ENCODE results near the gene VAPB.

VAPB gene

DNA sequence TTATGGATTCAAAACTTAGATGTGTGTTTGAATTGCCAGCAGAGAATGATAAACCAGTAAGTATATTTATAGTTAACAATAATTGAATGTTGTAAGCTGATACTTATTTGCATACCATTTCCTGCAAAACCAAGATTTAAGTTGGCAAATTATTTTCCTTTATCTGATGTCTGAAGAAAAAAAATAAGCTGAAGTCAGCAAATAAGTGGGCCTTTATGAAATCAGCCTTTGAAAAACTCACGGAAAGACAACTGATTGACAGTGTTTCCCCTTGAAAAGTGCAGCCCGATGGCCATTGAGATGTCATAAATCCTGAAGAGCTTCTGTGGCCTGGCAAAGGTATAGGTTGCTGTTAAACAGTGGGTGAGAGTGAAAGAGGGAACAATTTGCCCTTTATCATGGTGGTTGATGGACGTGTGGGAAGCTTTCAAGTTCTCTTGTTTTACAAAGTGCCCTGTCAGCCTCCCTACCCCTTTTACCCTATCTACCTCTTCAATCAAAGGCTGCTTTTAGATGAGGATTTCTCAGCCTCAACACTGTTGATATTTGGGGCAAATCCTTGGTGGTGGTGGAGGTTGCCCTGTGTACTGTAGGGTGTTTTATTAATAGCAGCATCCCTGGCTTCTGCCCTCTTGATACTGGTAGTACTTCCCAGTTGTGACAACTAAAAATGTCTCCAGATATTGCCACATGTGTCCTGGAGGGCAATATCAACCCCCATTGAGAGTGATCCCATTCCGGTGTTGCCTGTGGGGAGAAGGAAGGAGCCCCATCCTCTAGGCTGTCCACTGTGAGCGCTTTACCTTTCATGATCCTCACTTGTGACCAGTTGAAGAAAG, 50.2 kb downstream of the VAPB start:
- DNase-seq, result no peak

DNA sequence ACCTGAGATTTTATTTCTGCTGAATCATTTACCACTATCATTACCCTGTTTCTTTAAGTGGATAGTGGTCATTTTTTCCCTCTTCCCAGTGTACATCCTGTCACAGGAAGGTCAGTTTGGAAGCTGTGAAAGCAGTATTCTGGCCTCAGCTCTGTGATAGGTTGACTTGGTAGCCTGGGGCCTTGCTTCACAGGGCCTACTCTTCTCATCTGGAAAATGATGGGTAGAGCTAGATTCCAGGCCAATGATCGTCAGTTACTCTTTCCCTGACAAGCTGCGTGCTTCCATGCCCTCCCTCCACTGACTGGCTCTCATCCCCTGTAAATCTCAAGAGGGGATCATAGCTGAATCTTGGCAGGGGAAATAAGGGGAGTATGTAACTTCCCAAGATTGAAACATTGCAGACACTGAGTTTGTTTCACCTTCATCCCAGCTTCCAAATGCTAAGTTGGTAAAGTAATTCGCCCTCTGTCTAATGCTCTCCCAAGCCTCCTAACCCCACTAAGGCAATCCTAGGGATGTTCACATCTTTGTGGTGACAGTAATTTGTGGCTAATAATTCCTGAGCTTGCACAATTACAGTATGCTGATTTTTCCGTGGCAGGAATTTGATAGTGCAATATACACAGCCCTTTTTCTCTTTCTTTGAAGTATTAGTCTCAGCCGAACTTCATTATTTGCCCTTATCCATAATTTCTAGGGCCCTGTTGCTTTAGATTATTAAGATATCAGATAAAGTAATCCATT, 51.2 kb downstream of the VAPB start:
- DNase-seq, result no peak

DNA sequence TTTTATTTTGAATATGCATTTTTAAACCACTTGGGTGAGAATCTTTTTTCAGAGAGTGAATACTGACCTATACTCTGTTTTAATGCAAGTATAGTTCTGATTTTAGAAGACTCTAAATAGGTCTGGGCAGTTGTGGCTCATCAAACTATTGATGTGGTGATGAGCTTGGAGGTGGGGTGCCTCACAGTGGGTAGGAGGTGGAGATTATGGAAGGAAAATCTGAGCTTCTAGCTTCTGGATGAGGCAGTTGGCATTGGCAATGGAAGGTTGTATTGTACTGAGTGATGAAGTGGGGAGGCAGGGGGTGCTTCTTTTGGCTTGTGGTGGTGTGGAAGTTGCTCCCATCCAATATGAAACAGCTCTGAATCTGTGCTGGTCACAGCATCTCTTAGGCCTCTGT, 52.7 kb downstream of the VAPB start:
- DNase-seq, result no peak

DNA sequence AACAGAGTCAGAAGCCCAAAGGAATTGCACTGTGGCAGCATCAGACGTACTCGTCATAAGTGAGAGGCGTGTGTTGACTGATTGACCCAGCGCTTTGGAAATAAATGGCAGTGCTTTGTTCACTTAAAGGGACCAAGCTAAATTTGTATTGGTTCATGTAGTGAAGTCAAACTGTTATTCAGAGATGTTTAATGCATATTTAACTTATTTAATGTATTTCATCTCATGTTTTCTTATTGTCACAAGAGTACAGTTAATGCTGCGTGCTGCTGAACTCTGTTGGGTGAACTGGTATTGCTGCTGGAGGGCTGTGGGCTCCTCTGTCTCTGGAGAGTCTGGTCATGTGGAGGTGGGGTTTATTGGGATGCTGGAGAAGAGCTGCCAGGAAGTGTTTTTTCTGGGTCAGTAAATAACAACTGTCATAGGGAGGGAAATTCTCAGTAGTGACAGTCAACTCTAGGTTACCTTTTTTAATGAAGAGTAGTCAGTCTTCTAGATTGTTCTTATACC, 55.8 kb downstream of the VAPB start:
- no peak for DNase-seq

DNA sequence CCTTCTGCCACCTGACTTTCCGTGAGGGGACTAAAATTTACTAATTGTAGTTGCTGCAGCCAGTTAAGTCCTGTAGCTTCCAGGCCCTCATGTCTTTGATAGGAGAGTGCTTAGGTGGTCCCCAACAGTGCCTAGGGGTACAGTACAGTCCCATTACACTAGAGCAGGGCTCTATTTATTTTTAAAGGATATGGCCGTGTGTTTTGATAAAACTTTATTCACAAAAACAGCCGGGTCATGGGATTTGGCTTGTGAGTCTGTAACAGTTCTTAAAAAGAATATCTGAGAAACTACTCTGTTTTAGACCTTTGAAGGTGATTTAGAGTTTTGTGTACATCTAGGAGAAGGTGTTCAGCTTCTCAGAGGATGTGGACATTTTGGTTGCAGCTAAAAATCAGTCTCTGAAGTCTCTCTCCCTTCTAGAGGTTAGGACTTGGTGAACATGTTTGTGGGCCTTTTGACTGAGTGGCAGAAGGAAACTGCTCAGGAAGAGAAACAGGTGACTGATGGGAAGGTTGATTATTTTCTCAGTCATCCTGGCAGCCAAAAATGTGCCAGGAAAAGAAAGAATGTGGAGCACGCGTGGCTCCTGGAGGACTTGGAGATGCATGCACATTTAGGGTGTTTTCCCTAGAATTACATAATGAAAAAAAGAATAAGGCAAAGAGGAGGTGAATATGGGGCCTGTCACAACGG, 57.4 kb downstream of the VAPB start:
- DNase-seq, result no peak

DNA sequence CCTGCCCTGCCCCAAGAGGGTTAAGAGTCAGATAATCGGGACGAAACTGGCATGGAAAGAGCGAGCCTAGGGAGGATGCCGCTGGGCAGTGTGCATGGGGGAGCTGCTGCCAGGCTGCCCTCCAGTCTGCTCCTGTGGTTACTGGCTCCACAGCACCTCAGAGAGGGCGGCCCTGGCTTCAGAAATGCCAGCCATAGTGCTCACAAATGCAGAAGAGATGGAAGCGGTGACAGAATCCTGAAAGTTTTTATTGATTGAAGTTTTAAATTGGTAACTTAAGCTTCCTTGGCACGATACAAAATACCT, 57.9 kb downstream of the VAPB start:
- DNase-seq, result no peak

DNA sequence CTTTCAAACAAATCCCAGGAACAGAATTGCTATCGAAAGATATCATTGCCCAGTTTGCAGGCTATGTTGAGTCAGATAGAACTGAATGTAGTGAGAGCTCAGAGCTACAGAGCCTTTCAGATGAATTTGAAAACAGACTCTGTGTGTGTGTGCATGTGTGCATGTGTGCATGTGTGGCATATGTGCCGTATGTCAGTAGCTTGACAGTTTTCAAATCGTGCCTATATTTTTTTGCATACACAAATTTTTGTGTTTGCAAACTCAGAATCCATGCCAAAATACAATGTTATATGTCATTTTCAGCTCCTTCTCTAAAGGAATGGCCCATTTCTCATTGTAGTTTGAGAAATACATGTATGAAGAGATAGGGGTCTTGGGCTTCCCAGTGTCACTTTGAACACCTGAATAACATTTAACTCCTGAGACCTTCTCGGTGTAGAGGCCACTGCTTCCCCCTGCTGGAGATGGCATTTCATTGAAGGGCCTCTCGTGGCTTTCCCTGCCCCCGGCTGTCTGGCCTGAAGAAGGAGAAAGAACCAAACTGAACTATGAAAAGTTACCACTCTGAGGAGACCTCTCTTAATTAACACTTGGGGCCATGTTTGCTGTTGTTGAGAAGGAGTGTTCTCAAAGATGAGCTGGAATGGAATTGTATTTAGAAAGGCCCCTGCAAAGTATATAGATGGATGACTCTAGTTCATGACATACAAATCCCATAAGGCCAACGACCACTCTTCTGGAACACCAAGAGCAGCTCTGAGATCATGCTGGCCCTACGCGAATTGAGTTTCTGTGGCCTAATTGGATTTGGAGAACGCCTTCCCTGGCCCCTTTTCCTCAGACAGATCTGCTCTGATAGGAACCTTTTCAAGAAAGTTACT, 58.7 kb downstream of the VAPB start:
- DNase-seq, result peak; percentile 55

DNA sequence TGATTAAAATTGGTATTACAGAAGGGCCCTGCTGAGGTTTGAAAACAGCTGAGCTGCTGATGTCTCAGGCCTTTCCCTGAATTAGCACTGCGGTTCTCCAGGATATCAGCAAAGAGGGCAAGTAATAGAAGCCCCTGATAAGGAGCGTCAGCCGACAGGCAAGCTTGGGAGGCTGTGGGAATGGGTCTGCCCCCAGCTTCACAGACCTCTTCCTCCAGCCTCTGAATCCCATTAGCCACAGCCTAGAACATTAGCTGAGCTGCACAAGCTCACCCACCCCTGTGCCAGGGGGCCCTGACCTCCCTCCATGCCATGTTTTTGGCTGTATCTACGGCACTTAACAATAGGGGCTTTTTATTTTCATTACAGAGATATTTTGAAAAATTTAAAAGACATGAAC, 59.9 kb downstream of the VAPB start:
- no peak for DNase-seq

DNA sequence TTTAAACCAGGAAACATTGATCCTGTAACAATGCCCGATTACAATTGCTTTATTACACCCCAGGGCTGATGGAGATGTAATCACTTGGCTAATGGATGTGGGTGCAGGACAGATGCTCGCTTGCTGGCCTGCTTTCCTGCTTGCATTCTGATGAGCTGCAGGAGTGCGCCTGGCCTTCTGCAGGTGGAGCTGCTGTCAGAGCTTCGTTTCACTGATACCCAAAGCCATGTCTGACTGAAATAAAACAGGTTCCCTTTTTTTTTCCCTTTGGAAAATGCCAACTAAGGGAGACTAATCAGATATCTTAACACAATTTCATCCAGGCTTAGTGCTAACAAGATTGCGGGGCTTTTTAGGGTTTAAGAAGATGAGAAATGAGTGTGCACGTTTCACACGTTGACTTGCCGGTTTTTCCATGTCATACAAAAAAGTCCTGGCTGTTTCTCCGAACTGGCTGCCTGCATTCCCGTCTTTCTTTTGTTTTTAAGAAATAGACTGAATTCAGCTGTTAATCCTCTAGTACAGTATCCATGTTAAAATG, 60.7 kb downstream of the VAPB start:
- DNase-seq, result no peak

DNA sequence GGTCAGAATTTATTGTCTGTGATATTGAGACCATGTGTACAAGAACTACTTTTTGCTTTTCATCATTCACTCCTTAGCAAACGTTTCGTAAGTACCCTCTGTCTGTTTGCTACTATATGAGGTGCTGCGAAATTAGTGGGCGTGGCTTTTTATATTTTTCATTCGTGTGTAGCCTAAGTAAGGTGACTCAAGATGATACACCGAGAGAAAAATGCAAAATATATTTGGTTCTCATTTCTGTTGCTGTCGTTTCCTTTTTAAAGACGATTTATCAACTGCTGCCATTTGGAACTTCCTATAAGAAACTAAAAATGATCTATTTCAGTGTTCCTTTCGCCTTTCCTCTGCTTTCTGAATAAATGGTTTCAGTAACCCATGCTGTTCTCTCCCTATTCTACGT, 61.2 kb downstream of the VAPB start:
- no peak for DNase-seq

DNA sequence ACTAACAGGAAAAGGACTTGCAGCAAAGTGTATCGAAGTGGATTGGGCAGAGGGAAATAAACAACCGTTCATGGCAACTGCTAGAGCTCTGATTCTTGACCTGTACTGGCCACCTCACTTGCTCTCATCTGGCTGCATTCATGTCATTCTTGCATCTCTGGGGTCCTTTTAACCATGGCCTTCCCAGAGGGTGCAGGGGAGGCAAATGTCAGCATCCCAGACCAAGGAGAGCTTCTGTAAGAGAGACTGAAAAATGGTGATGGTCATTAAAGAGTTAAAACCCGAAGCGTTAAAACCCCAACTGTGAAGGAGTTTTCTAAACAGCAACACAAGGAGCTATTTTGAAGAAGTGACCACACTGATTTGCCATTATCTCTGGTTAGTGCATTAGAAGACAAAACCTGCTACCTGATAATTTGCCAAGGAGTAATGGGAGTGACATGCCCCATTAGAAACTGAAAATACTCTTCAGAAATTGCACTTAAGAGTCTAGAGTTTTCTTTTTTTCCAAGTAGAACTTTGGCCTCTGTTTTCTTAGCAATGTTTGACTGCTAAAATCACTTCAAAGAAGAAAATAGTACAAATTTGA, 63.7 kb downstream of the VAPB start:
- DNase-seq, result no peak

DNA sequence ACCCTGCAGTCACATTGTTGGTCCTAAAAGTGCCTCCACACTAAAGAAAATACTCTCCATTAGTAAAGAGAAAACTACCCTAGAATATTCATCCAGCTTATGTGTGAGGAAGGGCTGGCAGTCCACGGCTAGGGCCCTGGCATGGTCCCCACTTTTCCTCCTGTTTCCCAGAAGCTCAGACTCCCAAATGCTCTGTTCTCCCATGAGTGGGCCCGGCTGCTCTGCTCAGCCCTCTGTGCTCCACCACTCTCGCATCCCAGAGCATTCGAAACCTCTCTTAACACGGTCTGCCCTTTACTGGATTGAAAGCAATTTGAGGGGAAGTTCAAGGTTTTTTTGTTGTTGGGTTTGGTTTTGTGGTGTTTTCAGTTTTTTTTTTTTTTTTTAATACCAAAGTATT, 64.4 kb downstream of the VAPB start:
- DNase-seq, result no peak

DNA sequence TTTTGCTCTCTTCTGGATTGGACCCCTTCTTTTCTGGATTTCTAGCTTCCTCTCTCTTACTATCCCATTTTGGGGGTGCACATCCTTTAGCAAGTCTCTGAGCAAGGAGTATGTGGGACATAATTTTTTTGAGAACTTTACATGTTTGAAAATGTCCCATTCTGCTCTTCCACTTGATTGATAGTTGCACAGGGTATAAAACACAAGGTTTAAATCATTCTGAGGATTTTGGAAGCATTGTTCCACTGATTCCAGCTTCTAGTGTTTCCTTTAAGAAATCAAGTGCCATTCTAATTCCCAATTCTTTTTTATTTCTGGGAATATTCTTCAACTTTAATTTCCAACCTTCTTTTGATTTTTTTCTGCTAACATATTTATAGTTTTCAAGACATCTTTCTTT, 65.4 kb downstream of the VAPB start:
- DNase-seq, result no peak

DNA sequence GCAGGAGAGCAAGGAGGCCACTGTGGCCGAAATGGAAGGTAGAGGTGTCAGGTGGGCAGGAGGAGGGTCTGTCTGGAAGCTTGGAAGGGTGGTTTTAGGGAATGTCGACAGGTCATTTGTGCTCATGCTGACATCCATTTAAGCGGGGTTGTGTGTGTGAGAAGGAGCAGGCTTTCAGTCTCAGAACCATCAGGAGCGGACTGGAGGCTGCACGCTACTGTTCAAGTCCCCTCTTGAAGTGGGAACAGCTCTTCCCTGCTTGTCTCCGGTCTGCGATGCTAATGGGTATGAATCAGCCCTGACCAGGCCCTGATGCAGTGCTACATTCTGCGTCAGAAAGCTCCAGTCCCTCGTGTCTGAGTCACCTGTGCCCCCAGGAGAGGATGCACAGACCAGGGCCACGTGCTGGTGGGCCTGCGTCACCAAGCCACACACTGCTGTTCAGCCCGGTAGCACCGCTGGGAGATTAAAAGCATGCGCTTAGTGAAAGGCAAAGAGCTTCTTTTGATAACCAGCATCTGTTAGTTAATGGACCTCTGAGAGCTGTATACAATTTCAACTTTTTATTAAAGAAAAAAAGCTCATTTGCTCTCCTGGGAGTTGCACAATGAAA, 68.2 kb downstream of the VAPB start:
- DNase-seq, result no peak

DNA sequence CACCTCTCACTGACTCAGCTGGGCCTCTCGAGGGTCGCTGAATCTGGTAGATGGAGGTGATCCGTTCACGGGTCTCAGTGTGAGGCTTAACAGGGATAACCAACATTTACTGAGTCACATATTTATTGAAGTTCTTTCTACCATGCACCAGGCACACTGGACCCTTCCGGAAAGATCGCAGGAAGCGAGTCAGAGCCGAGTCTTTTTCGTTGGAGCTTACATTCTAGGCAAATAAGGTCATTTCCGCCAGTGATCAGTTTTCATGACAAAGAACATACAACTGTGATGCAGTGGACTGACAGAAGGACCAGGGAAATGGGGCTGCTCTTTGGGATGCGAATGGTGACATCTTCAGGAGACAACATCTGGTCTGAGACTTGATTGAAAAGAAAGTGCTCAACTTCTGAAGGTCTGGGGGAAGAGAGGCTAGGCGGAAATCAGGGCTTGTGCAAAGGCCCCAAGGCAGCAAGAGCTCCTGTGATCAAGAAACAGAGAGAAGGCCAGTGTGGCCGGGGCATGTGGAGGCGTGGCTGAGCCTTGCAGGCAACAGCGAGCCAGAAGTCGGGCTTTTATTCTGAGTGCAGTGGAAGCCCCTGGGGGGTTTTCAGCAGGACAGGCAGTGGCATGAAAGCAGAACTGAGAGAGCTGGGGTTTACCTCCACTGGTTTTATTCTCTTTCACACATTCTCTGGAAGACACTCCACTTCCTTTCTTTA, 69.5 kb downstream of the VAPB start:
- no peak for DNase-seq

DNA sequence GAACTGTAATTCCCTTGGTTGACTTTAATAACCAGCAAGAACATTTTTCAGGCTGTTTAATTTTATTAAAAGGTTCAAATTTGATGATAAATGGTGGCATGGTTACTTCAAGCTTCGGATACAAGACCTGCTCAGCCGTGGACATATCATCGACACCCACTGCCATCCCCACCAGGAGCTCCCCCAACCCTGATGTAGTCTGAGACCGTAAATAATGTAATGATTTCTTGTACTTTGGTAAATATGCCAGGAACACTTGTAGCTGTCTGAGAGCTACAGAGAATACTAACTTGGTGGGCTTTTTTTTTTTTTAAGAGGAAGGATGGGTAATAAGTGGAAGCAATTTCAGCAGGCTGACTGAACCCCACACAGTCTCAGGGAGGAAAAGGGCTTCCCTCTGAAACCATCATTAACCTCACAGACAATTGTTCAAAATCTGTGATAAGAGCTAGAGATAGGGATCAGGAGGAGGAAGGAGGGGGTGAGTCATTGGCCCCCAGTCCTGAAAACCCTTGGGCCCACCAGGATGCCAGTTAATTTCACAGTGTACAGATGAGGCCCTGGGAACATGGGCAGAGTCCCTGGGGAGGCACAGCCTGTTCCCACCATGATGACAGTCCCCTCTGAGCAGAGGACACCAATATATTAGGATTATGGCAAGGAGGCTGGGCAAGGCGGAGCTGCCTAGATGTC, 70.2 kb downstream of the VAPB start:
- no peak for DNase-seq

DNA sequence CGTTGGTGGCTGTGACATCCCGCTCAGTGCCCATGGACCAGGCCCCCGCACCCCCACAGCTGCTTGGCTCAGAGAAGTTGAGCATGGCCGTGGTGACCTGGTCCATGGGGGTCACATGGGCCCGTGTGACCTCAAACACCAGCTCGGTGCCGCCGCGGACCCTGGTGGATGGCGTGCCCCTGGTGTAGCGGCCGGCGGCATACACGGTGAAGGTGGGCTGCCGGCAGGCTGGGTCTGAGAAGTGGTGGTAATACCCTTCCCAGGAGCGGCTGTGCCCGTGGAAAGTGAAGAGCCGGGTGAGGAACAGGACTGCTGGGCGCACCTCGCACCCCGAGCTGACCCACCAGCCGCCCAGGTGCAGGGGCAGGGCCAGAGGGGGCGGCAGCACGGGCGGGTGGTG, 72.1 kb downstream of the VAPB start:
- DNase-seq, result no peak

DNA sequence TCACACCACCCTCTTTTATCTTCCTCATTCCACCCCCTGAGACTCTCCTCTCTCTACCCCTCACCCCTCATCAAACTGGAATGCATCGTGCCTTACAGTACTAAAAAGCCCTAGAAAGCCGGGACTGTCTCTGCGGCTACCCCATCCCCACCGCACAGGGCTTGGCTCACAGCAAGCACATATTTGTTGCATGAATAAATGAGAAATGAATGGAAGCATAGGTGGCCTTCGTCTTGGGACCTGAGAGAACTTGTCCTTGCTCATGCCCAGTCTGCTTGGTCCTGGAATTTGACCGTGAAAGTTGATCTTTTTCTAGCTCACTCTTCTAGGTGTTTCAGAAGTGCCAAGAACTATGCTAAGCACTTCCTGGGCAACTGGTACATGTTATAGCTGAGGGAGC, 72.9 kb downstream of the VAPB start:
- DNase-seq, result no peak

DNA sequence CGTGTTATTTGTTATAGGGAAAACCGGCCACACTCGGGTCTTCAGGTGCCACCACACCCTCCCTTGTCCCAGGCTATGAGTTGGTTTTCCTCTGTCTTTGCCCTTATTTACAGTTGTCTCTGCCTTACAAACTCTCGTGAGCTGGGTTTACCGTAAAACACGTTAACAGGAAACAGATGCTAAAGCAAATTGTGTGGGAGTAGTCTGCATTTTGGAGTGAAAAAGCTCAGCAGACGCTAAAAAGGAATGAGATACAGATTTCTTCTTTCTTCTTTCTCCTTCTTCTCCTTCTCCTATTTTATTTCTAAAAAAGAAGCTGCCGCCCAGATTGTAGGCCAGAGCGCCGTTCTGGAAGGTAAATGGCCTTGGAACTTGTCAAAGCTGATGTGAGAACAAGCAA, 74.2 kb downstream of the VAPB start:
- no peak for DNase-seq

DNA sequence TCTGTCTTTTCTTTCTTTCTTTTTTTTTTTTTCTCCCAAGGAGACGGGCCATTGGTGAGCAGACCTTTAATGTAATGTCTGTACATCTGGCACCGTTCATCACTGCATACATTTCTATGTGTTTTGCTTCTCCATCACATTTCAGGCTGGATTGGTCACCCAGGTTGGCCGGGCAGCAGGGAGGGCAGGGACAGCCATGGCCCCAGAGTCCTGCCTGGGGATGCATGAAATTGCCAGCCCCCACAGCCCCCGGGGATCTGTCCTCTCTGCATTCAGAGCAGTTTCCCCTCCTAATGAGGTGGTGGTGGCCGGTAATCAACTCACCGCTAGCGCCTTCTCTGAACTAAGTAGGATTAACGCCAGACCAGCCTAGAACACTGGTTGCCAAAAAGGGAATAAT, 75.8 kb downstream of the VAPB start:
- DNase-seq, result no peak
